Nephron (organoid): ENCODE results near the gene SPEM3.

Source experiments
- H3K27ac Mint-ChIP-seq, 3 experiments: 2 replicates each; pipeline ENCODE4 v1.8.0; 2020; ENCODE audit warnings: mixed read lengths in 3 of 3, mild to moderate bottlenecking in 2 of 3, moderate library complexity in 1 of 3
- H3K27me3 Mint-ChIP-seq: 2 replicates; pipeline ENCODE4 v1.8.0; 2021; ENCODE audit warnings: low read depth, mild to moderate bottlenecking, moderate library complexity, mixed read lengths
- H3K36me3 Mint-ChIP-seq: 2 replicates; pipeline ENCODE4 v1.8.0; 2020; ENCODE audit warnings: low read depth, mixed read lengths
- H3K4me1 Mint-ChIP-seq: 2 replicates; pipeline ENCODE4 v1.8.0; 2020; ENCODE audit warnings: mixed read lengths
- H3K4me3 Mint-ChIP-seq, 3 experiments: 2 replicates each; pipeline ENCODE4 v1.8.0; 2020; ENCODE audit warnings: mild to moderate bottlenecking in 3 of 3, mixed read lengths in 3 of 3, moderate library complexity in 2 of 3
- H3K9me3 Mint-ChIP-seq: 2 replicates; pipeline ENCODE4 v1.8.0; 2020; ENCODE audit warnings: mixed read lengths
- CTCF ChIP-seq, 3 experiments: fragments of 200-600 bp; sonication (generic); IDR thresholded peaks; one replicate each; pipeline ENCODE4 v1.5.0; 2021; ENCODE audit warnings: antibody characterized with exemption in 3 of 3; ENCODE audit not compliant: unreplicated experiment in 3 of 3

SPEM3 gene

GRCh38 chr17:7405350-7406234 is 23.1 kb upstream of the SPEM3 start:
- no peak for TF ChIP-seq CTCF (IDR thresholded peaks at IDR 0.05; ENCODE audit: unreplicated experiment in 3 of 3)
- Mint-ChIP-seq H3K4me3 (peak overlapping the region; percentile 93 to 97 (median 94)), H3K4me1 (peaks cover 19% of the 10 kb centered on the region), H3K27ac (peak overlapping the region; percentile 48 to 95 (median 91)), H3K27me3 (peaks cover 6% of the 10 kb centered on the region), H3K36me3 (peaks cover 22% of the 10 kb centered on the region), H3K9me3 (no peaks in the 10 kb centered on the region)

GRCh38 chr17:7406235-7406825 is 22.3 kb upstream of the SPEM3 start:
- H3K9me3 Mint-ChIP-seq: no peaks in the 10 kb centered on the region
- peak overlapping the region; percentile 48 to 95 (median 91) for H3K27ac Mint-ChIP-seq
- peaks cover 25% of the 10 kb centered on the region for H3K36me3 Mint-ChIP-seq
- H3K27me3 Mint-ChIP-seq: peaks cover 6% of the 10 kb centered on the region
- no peak for TF ChIP-seq CTCF (IDR thresholded peaks at IDR 0.05; ENCODE audit: unreplicated experiment in 3 of 3)
- peaks cover 19% of the 10 kb centered on the region for H3K4me1 Mint-ChIP-seq
- peak overlapping the region; percentile 93 to 97 (median 94) for H3K4me3 Mint-ChIP-seq

GRCh38 chr17:7407082-7407481 is 21.6 kb upstream of the SPEM3 start:
- Mint-ChIP-seq H3K4me3 (peak overlapping the region; percentile 66 to 69 (median 68)), H3K9me3 (no peaks in the 10 kb centered on the region), H3K27me3 (peaks cover 6% of the 10 kb centered on the region), H3K4me1 (peaks cover 19% of the 10 kb centered on the region), H3K27ac (no peak overlapping the region), H3K36me3 (peaks cover 21% of the 10 kb centered on the region)
- TF ChIP-seq CTCF (IDR thresholded peaks at IDR 0.05; ENCODE audit: unreplicated experiment in 3 of 3): no peak

GRCh38 chr17:7407485-7408251 is 21.0 kb upstream of the SPEM3 start, which contains the start of gene NLGN2:
NLGN2 (plus strand) TSS chr17:7407845; CDS start chr17:7408256, 411 bp downstream.
- no peak within 1 kb of the TSS for H3K27ac Mint-ChIP-seq

GRCh38 chr17:7408252-7408727 is 20.4 kb upstream of the SPEM3 start:
- Mint-ChIP-seq H3K27me3 (peaks cover 6% of the 10 kb centered on the region), H3K4me1 (peaks cover 14% of the 10 kb centered on the region), H3K36me3 (peaks cover 28% of the 10 kb centered on the region), H3K4me3 (no peak overlapping the region), H3K9me3 (no peaks in the 10 kb centered on the region), H3K27ac (no peak overlapping the region)
- TF ChIP-seq CTCF (IDR thresholded peaks at IDR 0.05; ENCODE audit: unreplicated experiment in 3 of 3): no peak

More at GRCh38 chr17:7407485-7408251, 21.0 kb upstream of the SPEM3 start, which contains the start of gene NLGN2:
- Mint-ChIP-seq H3K9me3 (no peaks in the 10 kb centered on the region), H3K4me1 (peaks cover 19% of the 10 kb centered on the region), H3K27me3 (peaks cover 6% of the 10 kb centered on the region), H3K36me3 (peaks cover 23% of the 10 kb centered on the region), H3K4me3 (peak within 1 kb of the TSS; percentile 66 to 69 (median 68))
- TF ChIP-seq CTCF (IDR thresholded peaks at IDR 0.05; ENCODE audit: unreplicated experiment in 3 of 3): no peak
